H1 (cell line): ENCODE results near the gene RPLP2. TPM values are rescaled to one million over a fixed set of nuclear protein-coding genes. Genes with fewer than 3 reads are reported as not detected.

ENCODE experiments used
- CTCF ChIA-PET: fragments of 300-600 bp; sonication (Branson Sonifier 250); formaldehyde crosslinking; loops from one replicate; lab custom pipeline; 2021; ENCODE audit not compliant: partially characterized antibody; lab: Charles Lee
- POLR2A ChIA-PET: fragments of 300-600 bp; sonication (Branson Sonifier 250); formaldehyde crosslinking; loops from one replicate; lab custom pipeline; 2021; ENCODE audit warnings: inconsistent platforms; ENCODE audit not compliant: partially characterized antibody; lab: Charles Lee
- DNase-seq, 2 experiments: peaks; one replicate each; pipeline versions ENCODE4 v3.0.0 to v3.0.0-alpha.2; 2010 to 2022; ENCODE audit warnings: low spot score in 2 of 2, low read depth in 1 of 2, mixed read lengths in 1 of 2
- FAIRE-seq: peaks from 2 replicates; lab custom pipeline; 2011; peaks lifted over from hg19 to GRCh38; lab: Jason Lieb, UNC
- H2AFZ ChIP-seq: 2 replicates; pipeline ENCODE4 v1.8.1; 2012; ENCODE audit warnings: low read length, inconsistent platforms
- H2AK5ac ChIP-seq: 2 replicates; pipeline ENCODE4 v1.6.1; 2013; ENCODE audit warnings: low read depth, low read length
- H2BK120ac ChIP-seq: replicated peaks from 2 replicates; pipeline ENCODE3; 2013; ENCODE audit warnings: low read depth, low read length, inconsistent platforms
- H2BK12ac ChIP-seq: 2 replicates; pipeline ENCODE4 v1.6.1; 2013; ENCODE audit warnings: low read depth, low read length
- H2BK15ac ChIP-seq: 2 replicates; pipeline ENCODE4 v1.6.1; 2013; ENCODE audit warnings: low read length
- H2BK20ac ChIP-seq: 2 replicates; pipeline ENCODE4 v1.6.1; 2013; ENCODE audit warnings: low read length
- H2BK5ac ChIP-seq: 2 replicates; pipeline ENCODE4 v1.6.1; 2013; ENCODE audit warnings: low read depth, low read length
- H3K14ac ChIP-seq: 2 replicates; pipeline ENCODE4 v1.6.1; 2013; ENCODE audit warnings: inconsistent platforms; ENCODE audit not compliant: insufficient read length
- H3K18ac ChIP-seq: 2 replicates; pipeline ENCODE4 v1.6.1; 2013; ENCODE audit warnings: low read length; ENCODE audit errors: extremely low read depth
- H3K23ac ChIP-seq: 2 replicates; pipeline ENCODE4 v1.6.1; 2013; ENCODE audit warnings: inconsistent platforms; ENCODE audit not compliant: insufficient read length
- H3K23me2 ChIP-seq: 2 replicates; pipeline ENCODE4 v1.6.1; 2013; ENCODE audit warnings: low read depth, low read length
- H3K27ac ChIP-seq: 2 replicates; pipeline ENCODE4 v1.6.1; 2011; ENCODE audit warnings: low read depth, low read length, inconsistent platforms
- H3K27me3 ChIP-seq, 4 experiments: replicated peaks in 1 of 4; 1 replicate in 1 of 4; 2 replicates in 3 of 4; pipeline versions ENCODE4 v1.6.1 to v1.8.1; 2011 to 2013; ENCODE audit warnings: low read length in 3 of 4, mild to moderate bottlenecking in 3 of 4, inconsistent platforms in 2 of 4, mixed read lengths in 2 of 4, moderate library complexity in 1 of 4; ENCODE audit not compliant: control insufficient read depth in 3 of 4, insufficient read depth in 3 of 4; ENCODE audit errors: extremely low read depth in 1 of 4
- H3K36me3 ChIP-seq, 4 experiments: 2 replicates each; pipeline versions ENCODE4 v1.6.1 to v1.8.1; 2011 to 2013; ENCODE audit warnings: mild to moderate bottlenecking in 4 of 4, low read length in 3 of 4, moderate library complexity in 2 of 4, control low read depth in 1 of 4, inconsistent platforms in 1 of 4; ENCODE audit not compliant: insufficient read depth in 4 of 4, control insufficient read depth in 2 of 4
- H3K4ac ChIP-seq: replicated peaks from 2 replicates; pipeline ENCODE3; 2013; ENCODE audit warnings: low read length, low read depth, mixed read lengths, inconsistent platforms; ENCODE audit not compliant: insufficient read length
- H3K4me1 ChIP-seq, 4 experiments: replicated peaks in 1 of 4; 1 replicate in 1 of 4; 2 replicates in 3 of 4; pipeline versions ENCODE4 v1.6.1 to v1.8.1; 2011 to 2013; ENCODE audit warnings: low read length in 3 of 4, inconsistent platforms in 2 of 4, mixed read lengths in 1 of 4; ENCODE audit not compliant: insufficient read depth in 4 of 4, control insufficient read depth in 3 of 4
- H3K4me2 ChIP-seq, 2 experiments: 2 replicates each; pipeline versions ENCODE4 v1.6.1 to v1.8.1; 2011 to 2013; ENCODE audit warnings: low read depth in 2 of 2, low read length in 2 of 2, control low read depth in 1 of 2, inconsistent platforms in 1 of 2, mild to moderate bottlenecking in 1 of 2; ENCODE audit not compliant: insufficient read depth in 1 of 2
- H3K4me3 ChIP-seq, 4 experiments: fragments of 200-600, 300-600 bp in 1 of 4; sonication (generic), shearing (Covaris generic), sonication (Bioruptor Twin) in 1 of 4; 2 replicates each; pipeline versions ENCODE4 v1.5.1 to v1.8.1; 2011 to 2016; ENCODE audit warnings: low read length in 4 of 4, low read depth in 3 of 4, control low read depth in 2 of 4, inconsistent platforms in 2 of 4, mild to moderate bottlenecking in 2 of 4, mixed read lengths in 1 of 4, moderate library complexity in 1 of 4; ENCODE audit not compliant: insufficient read depth in 2 of 4; ENCODE audit errors: extremely low read depth in 1 of 4
- H3K56ac ChIP-seq: replicated peaks from 2 replicates; pipeline ENCODE3; 2013; ENCODE audit warnings: low read depth, mild to moderate bottlenecking, mixed read lengths, low read length, inconsistent platforms; ENCODE audit not compliant: insufficient read length
- H3K79me1 ChIP-seq: 2 replicates; pipeline ENCODE4 v1.6.1; 2013; ENCODE audit warnings: low read depth, low read length, control low read depth
- H3K79me2 ChIP-seq, 2 experiments: 2 replicates each; pipeline versions ENCODE4 v1.6.1 to v1.8.1; 2012 to 2013; ENCODE audit warnings: low read length in 2 of 2, mild to moderate bottlenecking in 2 of 2, inconsistent platforms in 1 of 2; ENCODE audit not compliant: insufficient read depth in 2 of 2, control insufficient read depth in 1 of 2
- H3K9ac ChIP-seq, 4 experiments: replicated peaks in 1 of 4; 1 replicate in 1 of 4; 2 replicates in 3 of 4; pipeline versions ENCODE4 v1.6.1 to v1.8.1; 2011 to 2013; ENCODE audit warnings: low read depth in 3 of 4, low read length in 3 of 4, control low read depth in 2 of 4, mild to moderate bottlenecking in 2 of 4, moderate library complexity in 2 of 4, inconsistent platforms in 1 of 4; ENCODE audit errors: extremely low read depth in 1 of 4
- H3K9me3 ChIP-seq, 2 experiments: 2 replicates each; pipeline versions ENCODE4 v1.6.1 to v1.8.1; 2012 to 2013; ENCODE audit warnings: mild to moderate bottlenecking in 2 of 2, moderate library complexity in 2 of 2, control low read depth in 1 of 2, inconsistent platforms in 1 of 2, low read depth in 1 of 2, low read length in 1 of 2, mixed read lengths in 1 of 2; ENCODE audit not compliant: insufficient read depth in 2 of 2
- H4K20me1 ChIP-seq, 2 experiments: replicated peaks in 1 of 2; 2 replicates each; pipeline versions ENCODE3 to v1.8.1; 2011 to 2013; ENCODE audit warnings: inconsistent platforms in 2 of 2, low read length in 2 of 2, mild to moderate bottlenecking in 1 of 2; ENCODE audit not compliant: insufficient read depth in 2 of 2, control insufficient read depth in 1 of 2
- H4K5ac ChIP-seq: 2 replicates; pipeline ENCODE4 v1.6.1; 2013; ENCODE audit warnings: low read length, low read depth, mixed read lengths, inconsistent platforms; ENCODE audit not compliant: insufficient read length
- H4K8ac ChIP-seq: 2 replicates; pipeline ENCODE4 v1.8.0; 2013; ENCODE audit warnings: mild to moderate bottlenecking, moderate library complexity, low read length, inconsistent platforms; ENCODE audit not compliant: insufficient read depth; ENCODE audit errors: extremely low read depth
- H4K91ac ChIP-seq: replicated peaks from 2 replicates; pipeline ENCODE3; 2013; ENCODE audit warnings: low read length, mixed read lengths, inconsistent platforms; ENCODE audit not compliant: insufficient read length
- BACH1 ChIP-seq: IDR thresholded peaks from 2 replicates; pipeline ENCODE4 v1.6.1; 2012; ENCODE audit warnings: low read length, improper control_type of control experiment
- TAF1 ChIP-seq: IDR thresholded peaks from 2 replicates; pipeline ENCODE4 v1.6.1; 2011; ENCODE audit warnings: mild to moderate bottlenecking, low read depth, low read length
- YY1 ChIP-seq: IDR thresholded peaks from 2 replicates; pipeline ENCODE4 v1.6.1; 2011; ENCODE audit warnings: low read depth, mild to moderate bottlenecking, low read length
- WGBS, 2 experiments: shearing (Covaris generic) in 1 of 2; methylation state at CpG; one replicate each; pipeline versions ENCODE4 v1.1.6 to v1.1.7; 2013 to 2015; ENCODE audit warnings: low lambda C conversion rate in 2 of 2, mixed read lengths in 2 of 2, inconsistent platforms in 1 of 2, low coverage in 1 of 2, missing lambda C conversion rate in 1 of 2; ENCODE audit not compliant: insufficient replicate concordance in 2 of 2, insufficient coverage in 1 of 2, insufficient read length in 1 of 2; ENCODE audit errors: extremely low coverage in 1 of 2, missing lambda C conversion rate in 1 of 2; 5-methylcytosine and 5-hydroxymethylcytosine counted together
- polyA plus RNA-seq, 7 experiments: library from polyadenylated mRNA; depleted of rRNA in 3 of 7; stranded (reverse) in 5 of 7; unstranded in 2 of 7; fragments of >200 nt in 5 of 7; fragments of 200-250 nt in 2 of 7; gene quantifications; 1 replicate in 5 of 7; 2 replicates in 1 of 7; 4 replicates in 1 of 7; pipeline versions ENCODE4 v1.2.1 to v1.2.3, GENCODE V29; 2011 to 2013; ENCODE audit warnings: missing spikeins in 2 of 7, mixed read lengths in 2 of 7
- total RNA-seq: library from RNA; stranded (reverse); fragmentation: NEBNext Ultra II Directional; extraction: Animal tissue kit (Norgen Biotek cat#: 25700); gene quantifications from 2 replicates; pipeline ENCODE4 v1.2.1, GENCODE V29; 2021

RPLP2 gene
- total and polyA plus RNA-seq, 2 of the 8 experiments (the other 6 are each of a cell fraction or from before 2014, with no cell fraction given): 1,789 to 2,106 TPM

DNA sequence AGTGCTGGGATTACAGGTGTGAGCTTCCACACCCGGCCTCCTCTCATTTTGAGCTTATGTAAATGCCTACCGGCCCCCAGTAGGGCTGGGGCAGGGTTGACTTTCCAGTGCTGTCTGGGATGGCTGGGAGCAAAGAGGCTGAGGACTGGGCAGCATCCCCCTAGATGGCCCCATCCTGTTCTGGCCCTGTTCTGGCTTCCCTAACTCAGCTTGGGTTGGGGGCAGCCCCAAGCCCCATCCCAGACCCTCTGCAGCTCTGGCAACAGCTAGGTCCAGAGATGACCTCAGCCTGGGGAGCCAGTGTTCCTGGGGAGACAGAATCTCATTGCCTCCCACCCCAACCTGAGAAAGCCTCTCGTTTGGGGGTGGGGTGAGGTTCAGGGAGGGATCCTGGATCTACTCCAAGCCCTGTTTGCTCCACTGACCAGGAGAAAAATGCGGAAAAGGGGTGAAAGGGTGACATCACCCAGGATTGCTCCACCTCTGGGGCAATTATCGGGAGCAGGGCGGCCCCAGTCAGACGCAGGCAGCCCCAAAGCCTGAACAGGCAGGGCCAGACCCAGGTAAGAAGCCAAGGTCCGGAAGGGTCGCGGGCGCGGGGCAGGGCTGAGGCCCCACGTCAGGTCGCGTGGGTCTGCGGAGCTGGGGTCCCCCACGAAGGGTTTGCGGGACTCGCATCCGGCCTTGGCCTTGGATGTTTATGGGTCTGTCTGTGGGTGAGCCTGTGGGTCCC is 8.8 kb downstream of the RPLP2 start, which contains the start of gene PNPLA2:
Gene PNPLA2, plus strand, starts transcription at position 519 of the 733 bp plus-strand sequence. CDS start 805 bp downstream, outside the sequence.
- H4K8ac ChIP-seq: peak within 1 kb of the TSS; percentile 57
- H3K14ac ChIP-seq: no peak within 1 kb of the TSS
- H3K9ac ChIP-seq: peak within 1 kb of the TSS in 3 of 4 experiments; percentile 54 to 73 (median 67); a peak in 5 of 7 replicates
- H2BK120ac ChIP-seq: no peak within 1 kb of the TSS
- H3K4me2 ChIP-seq: peak within 1 kb of the TSS; percentile 70 to 83
- H3K4me1 ChIP-seq: peaks cover 0 to 12% (median 9%) of the 10 kb centered on the region in 4 experiments; a peak in 5 of 7 replicates
- 81% methylated on average over 10 of the region's 20 CpGs; no CpG with 5 or more reads in 1 of the 2 experiments for WGBS, 2 experiments
- CTCF ChIA-PET: interaction anchor here (1.1 to 2.7 kb wide), 7 partner anchors 7 to 30 kb away, joined by 3 to 10 read pairs (median 5); partner anchors contain the start of gene CD151
- H4K5ac ChIP-seq: no peak within 1 kb of the TSS
- no peak for TF ChIP-seq YY1
- 0 out of 2 replicates have a peak, but pooled peaks have one; percentile 8 for TF ChIP-seq BACH1
- TF ChIP-seq TAF1: no peak
- 0 out of 2 replicates have a peak within 1 kb of the TSS, but pooled peaks have one; percentile 72 for H2BK15ac ChIP-seq
- no peak within 1 kb of the TSS for H2BK20ac ChIP-seq
- H3K56ac ChIP-seq: no peak within 1 kb of the TSS
- H3K9me3 ChIP-seq: no peaks in the 10 kb centered on the region
- H2AK5ac ChIP-seq: no peak within 1 kb of the TSS
- H2BK5ac ChIP-seq: peak within 1 kb of the TSS; percentile 75; the same call in 1 of the 2 replicates
- peak within 1 kb of the TSS; percentile 60; the same call in 1 of the 2 replicates for H2BK12ac ChIP-seq
- no peaks in the 10 kb centered on the region; a peak in 2 of 7 replicates for H3K27me3 ChIP-seq
- no peak for FAIRE-seq
- H3K36me3 ChIP-seq: peaks cover 0 to 1% (median 0%) of the 10 kb centered on the region in 4 experiments; a peak in 4 of 8 replicates
- peak in 1 of 2 experiments; percentile 69 for DNase-seq
- POLR2A ChIA-PET: interaction anchor here (0.6 to 53.0 kb wide), 17 partner anchors 7 to 260 kb away, joined by 3 to 1917 read pairs (median 4); partner anchors contain the start of genes CD151, CEND1, CRACR2B and DEAF1
- H3K4me3 ChIP-seq: peak within 1 kb of the TSS; percentile 77 to 92 (median 80)
- no peak within 1 kb of the TSS for H3K4ac ChIP-seq
- H4K91ac ChIP-seq: peak within 1 kb of the TSS; percentile 46
- peak within 1 kb of the TSS; percentile 48 for H3K18ac ChIP-seq
- H3K79me1 ChIP-seq: peaks cover 8% of the 10 kb centered on the region
- peaks cover 0 to 5% of the 10 kb centered on the region in 2 experiments; a peak in 1 of 4 replicates for H3K79me2 ChIP-seq
- no peak within 1 kb of the TSS for H3K23ac ChIP-seq
- peak within 1 kb of the TSS; percentile 64; the same call in 1 of the 2 replicates for H3K27ac ChIP-seq
- H2AFZ ChIP-seq: no peak within 1 kb of the TSS
- peaks cover 0 to 14% of the 10 kb centered on the region in 2 experiments for H4K20me1 ChIP-seq
- H3K23me2 ChIP-seq: peaks cover 8% of the 10 kb centered on the region; the same call in 1 of the 2 replicates
